HG03342 (cell line): ENCODE measurements around the gene PDLIM1.

Source experiments
- ATAC-seq: cut with Tn5 transposase; IDR thresholded peaks from one replicate; pipeline ENCODE4 v1.9.1; 2021; ENCODE audit warnings: mild to moderate bottlenecking, moderate library complexity; ENCODE audit not compliant: unreplicated experiment

Gene PDLIM1

GRCh38 chr10:95265572-95265971 lies 25.2 kb downstream of the PDLIM1 start:
- no peak for ATAC-seq

DNA sequence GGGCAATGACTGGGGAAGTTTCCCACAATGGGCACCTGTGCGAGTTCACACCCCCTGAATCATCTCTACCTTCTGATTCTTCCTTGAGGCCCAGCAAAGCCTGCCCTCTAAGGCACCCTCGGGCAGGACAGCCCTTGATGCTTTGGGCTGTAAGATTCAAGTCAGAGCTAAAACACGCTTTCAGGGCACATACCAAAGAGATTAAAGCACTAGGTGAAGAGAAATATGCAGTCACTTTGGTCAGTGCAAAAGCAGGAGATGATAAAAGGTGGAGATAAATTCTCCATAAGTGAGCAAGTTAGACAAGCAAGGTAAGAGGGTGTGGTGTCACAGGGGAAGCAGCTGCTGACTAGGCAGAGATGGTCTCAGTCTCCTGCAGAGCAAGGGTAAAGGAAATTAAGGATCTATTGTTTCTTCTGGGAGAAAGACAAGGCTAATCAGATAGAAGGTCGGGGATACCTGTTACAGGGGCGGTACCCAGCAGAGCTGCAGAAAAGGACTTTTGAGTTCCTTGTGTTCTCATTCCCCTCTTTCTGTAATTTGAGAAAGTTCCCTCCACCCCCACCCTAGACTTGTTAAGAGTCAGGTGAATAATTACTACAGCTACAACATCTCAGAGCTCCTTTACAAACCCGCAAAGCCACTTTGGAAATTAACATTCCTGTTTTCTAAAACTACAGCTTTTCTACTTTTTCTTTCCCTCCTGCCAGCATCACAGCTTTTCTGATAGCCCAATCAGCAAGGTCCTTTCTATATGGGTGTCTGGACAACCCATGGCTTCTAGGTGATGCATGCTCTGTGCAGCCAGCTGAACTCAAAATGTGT lies 26.4 kb downstream of the PDLIM1 start:
- no peak for ATAC-seq

GRCh38 chr10:95263864-95264226 lies 27.0 kb downstream of the PDLIM1 start:
- ATAC-seq: no peak

GRCh38 chr10:95262763-95263518 lies 27.9 kb downstream of the PDLIM1 start:
- no peak for ATAC-seq

- no peak for ATAC-seq
Observed at GRCh38 chr10:95261926-95262325, 28.9 kb downstream of the PDLIM1 start.

- no peak for ATAC-seq
Observed at GRCh38 chr10:95260909-95261552, 29.8 kb downstream of the PDLIM1 start.

- no peak for ATAC-seq
Observed at GRCh38 chr10:95260397-95260881, 30.4 kb downstream of the PDLIM1 start.

- ATAC-seq: no peak
Observed at GRCh38 chr10:95257849-95258248, 33.0 kb downstream of the PDLIM1 start.

DNA sequence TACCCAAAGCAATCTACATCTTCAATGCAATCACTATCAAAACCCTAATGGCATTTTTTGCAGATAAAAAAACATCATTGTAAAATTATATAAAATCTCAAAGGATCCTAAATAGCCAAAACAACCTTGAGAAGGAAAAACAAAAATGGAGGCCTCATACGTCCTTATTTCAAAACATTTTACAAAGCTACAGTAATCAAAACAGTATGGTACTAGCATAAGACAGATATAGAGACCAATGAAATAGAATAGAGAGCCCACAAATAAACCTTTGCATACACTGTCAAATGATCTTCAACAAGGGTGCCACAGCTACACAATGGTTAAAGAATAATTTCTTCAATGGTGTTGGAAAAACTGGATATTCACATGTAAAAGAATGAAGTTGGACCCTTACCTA lies 34.5 kb downstream of the PDLIM1 start:
- ATAC-seq: no peak

DNA sequence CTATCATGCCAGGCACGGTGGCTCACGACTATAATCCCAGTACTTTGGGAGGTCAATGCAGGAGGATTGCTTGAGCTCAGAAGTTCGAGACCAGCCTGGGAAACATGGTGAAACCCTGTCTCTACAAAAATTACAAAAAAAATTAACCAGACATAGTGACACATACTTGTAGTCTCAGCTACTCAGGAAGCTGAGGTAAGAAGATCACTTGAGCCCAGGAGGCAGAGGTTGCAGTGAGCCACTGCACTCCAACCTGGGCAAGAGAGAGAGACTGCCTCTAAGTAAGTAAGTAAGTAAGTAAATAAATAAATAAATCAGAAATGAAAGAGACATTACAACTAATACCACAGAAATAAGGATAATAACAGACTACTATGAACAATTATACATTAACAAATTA lies 36.2 kb downstream of the PDLIM1 start:
- no peak for ATAC-seq

- ATAC-seq: no peak
Observed at GRCh38 chr10:95253686-95254085, 37.1 kb downstream of the PDLIM1 start.

GRCh38 chr10:95253007-95253406 lies 37.8 kb downstream of the PDLIM1 start:
- ATAC-seq: no peak

GRCh38 chr10:95250856-95251255 lies 39.9 kb downstream of the PDLIM1 start:
- ATAC-seq: no peak

DNA sequence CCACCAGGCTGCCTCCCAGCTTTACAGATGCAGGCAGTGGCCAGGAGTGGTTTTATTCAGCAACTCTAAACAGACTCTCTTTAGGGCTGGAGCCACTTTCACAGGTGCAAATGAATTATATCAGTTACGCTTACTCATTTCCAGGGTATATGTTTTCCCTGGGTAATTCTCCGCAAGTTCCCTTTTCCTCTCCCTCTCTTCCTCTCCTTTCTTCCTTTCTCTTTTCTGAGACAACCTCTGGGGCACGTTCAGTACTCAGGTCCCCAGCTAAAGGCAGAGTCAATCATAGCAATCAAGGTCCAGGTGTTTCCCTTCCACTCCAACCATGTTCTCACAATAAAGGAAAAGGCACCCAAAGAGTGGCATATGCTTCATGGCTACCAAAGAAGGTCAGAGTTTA lies 41.3 kb downstream of the PDLIM1 start:
- ATAC-seq: no peak

DNA sequence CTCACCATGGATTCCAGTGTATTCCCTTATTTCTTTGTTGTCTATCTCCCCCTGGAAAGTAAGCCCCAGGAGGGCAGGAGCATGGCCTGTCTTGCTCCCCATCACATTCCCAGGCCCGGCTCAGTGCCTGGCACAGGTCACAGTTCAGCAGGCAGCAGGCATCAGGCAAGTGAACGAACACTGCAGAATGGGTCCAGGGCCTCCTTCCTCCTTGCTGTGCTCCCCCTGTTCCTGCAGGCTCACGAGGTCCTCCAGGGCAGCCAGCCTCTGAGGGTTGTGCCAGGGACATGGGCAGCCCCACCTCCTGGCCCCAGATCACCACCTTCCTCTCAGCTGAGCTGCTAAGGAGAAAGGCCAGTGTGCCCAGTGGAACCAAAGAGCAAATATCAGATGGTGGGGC lies 41.8 kb downstream of the PDLIM1 start:
- ATAC-seq: no peak

DNA sequence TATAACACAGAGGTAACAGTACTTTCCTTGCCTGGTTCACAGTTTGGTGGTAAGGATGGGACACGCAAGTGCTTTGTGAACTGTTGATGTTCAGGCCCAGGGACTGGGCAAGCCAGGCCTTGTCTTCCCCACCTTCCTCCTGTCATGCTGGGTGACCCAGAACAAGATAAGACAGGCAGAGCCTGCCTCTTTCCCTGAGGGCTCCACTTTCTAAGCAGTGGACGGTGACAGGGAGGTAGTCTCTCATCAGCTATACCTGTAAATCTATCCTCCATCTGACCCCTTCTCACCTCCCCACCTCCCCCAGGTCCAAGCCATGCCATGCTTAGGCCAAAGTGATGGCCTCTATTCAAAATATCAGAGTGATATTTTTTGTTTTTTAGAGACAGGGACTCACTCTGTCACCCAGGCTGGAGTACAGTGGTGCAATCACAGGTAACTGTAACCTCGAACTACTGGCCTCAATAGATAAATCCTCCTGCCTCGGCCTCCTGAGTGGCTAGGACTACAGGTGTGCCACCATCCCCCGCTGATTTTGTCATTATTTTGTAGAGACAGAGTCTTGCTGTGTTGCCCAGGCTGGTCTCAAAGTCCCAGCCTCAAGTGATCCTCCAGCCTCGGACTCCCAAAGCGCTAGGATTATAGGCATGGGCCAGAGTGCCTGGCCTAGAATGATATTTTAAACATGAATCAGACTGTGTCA lies 42.8 kb downstream of the PDLIM1 start:
- no peak for ATAC-seq

DNA sequence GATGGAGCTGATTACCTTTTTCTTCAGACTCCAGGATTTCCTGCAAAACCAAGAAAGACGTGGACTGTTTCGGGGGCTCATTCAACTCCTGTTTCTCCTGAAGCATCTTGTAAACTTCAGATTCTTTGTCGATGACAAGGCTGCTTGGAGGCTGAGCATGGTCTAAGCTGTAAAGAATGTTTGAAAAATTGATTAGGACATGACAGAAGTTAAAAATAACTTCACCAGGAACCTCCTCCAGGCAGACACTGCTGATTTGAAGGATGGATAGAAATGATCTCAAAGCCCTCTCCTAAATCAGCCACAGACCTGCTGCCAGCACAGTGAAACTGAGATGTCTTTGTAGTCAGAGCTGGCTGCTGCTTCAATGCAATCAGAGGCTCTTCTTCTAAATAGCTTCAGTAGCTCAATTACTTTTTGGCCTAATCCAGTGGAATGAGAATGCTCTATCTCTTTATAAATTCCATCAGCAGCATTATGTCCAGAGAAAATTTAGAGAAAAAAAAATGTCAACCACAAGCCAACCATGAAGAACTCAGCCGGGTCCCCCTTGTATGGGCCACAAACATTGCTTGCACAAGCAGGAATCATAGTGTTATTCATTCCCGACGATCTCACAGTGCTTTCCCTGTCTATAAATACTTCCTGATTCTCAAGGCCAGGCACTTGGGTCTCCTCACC lies 43.5 kb downstream of the PDLIM1 start:
- ATAC-seq: no peak

DNA sequence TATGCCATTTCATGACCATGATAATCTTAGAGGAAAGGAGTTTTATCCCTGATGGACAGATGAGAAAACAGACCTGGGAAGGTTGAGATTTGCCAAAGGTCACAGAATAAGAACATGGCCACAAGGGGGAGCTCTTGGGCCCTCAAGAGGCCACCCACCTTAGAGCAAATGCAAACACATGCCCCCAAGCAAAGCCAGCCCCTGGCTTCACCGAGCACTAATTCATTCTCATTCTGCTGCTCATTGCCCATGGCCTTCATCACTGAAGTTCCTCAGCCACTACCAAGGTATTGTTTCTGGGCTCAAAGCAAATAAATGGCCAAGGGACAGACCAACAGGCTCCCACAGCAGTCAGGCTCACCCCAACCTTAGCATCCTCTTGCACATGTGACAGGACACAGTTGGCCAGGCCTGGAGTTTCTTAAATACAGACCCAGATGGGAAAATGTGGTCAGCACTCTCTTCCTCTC lies 44.2 kb downstream of the PDLIM1 start:
- ATAC-seq: peak; percentile 33

DNA sequence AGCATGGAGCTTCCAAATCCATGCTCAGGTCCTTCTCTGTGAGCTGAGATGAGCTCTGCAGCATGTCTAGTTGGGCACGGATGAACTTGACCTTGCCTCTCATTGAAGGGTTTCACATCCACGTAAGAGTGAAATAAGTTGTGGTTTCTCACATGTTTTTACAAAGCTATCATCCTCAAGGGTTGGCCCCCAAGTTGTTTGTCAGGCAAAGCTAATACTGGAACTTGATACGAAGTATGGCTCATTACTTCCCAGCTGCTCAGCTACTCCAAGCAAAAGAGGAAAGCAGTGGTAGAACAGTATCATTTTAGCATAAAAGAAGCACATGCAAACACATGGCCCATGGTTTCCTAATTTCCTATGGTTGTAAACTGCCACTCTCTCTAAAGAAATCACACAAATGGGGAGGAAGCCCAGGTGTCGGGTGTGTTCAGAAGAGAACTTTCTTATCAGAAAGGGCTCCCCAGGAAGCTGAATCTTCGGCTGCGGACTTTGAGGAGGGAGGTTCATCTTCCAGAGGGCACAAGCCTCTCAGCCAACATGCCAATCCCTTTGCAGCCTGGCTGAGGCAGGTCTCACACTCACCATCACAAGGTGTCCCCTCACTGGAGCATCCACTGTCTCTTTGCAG lies 45.3 kb downstream of the PDLIM1 start:
- peak; percentile 86 for ATAC-seq

- ATAC-seq: no peak
Observed at GRCh38 chr10:95244152-95244551, 46.7 kb downstream of the PDLIM1 start.
